CD1c-positive myeloid dendritic cell (primary cell): ENCODE measurements around the gene DMD.

Experiments
- DNase-seq: peaks from one replicate; pipeline ENCODE4 v3.0.0-alpha.2; 2016; ENCODE audit errors: extremely low spot score

Gene DMD

DNA sequence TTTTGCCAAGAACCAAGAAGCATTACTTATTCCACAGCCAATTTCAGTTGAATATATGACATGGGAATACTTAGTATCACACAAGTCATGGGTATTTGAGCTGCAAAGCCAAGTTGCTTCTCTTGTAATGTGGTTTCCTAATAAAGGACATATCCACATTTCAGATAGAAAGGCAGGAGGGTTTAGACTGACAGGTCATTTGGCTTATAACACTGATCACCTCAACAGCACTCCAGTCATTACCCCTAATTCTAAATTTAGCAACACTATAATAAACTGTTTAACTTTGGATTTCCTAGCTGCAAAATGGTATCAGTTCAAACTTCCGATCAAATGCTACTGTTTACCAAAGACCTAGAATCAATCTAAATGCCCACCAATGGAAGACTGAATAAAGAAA, 2025.5 kb downstream of the DMD start:
- DNase-seq, result no peak

GRCh38 chrX:31181377-31182000, 2029.9 kb downstream of the DMD start:
- DNase-seq, result no peak

- DNase-seq, result no peak
Measured at GRCh38 chrX:31179203-31179602, 2032.1 kb downstream of the DMD start.

- DNase-seq, result no peak
Measured at GRCh38 chrX:31178769-31179125, 2032.6 kb downstream of the DMD start.

DNA sequence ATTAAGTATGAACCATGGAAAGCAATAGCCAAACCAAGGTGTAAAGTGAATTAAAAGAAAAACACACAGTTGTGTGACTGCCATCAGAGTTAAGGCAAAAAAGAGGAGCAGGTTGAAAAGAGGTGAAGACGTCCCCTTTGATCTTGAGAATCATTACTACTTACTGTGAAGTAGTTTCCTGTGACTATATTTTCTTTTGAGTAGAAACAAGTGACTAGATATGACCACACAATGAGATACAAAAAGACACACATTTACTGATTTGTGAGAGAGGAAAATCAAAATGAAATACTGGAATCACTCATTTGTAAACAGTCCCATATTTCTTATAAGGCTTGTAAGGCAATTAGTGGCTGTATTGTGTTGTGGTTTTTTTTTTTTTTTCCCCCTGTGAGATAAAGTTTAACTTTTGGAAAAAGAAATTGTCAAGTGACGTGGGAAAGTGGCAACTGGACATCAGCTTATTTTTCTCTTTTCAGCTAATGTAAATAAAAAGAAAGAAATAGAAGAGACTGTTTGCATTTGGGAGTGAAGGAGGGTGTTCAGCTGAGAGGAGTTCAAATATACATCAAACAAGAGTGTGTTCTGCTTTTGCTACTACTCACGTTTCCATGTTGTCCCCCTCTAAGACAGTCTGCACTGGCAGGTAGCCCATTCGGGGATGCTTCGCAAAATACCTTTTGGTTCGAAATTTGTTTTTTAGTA, 2033.1 kb downstream of the DMD start:
- DNase-seq, result no peak

DNA sequence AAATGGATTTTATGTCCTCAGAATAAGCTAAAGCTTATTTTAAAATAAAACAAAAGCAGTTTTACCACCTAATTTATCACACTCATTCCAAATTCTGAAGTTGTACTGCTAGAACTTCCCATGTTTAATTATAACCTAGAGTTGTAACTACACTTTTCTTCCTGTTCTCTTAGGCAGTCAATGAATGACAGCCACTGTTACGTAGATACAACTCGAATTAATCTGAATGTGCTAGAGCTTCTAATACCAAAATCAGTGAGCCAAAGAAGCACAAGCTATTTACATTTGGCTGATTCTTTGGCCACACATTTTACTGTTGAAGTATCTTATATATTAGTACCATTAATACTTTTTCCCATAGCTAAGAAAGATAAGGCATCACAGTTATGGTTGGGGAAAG, 2040.6 kb downstream of the DMD start:
- DNase-seq, result no peak

DNA sequence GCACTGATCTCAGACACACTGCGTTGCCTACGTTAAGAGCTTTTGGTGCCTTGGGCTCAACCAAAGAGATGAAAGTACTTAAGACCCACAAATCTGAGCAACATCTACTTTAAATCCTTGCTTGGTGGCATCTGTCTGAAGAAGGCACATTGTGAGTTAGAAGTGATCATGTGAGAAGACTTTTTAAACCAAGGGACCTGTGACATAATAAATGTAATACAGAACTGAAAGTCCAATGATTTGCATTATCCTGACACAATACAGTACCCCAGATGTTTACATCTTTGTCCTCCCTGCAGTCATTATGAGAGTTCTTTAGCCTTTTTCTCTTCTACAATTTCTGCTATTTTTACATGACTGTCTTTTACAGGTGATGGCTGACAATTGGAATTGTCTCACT, 2042.8 kb downstream of the DMD start:
- no peak for DNase-seq

DNA sequence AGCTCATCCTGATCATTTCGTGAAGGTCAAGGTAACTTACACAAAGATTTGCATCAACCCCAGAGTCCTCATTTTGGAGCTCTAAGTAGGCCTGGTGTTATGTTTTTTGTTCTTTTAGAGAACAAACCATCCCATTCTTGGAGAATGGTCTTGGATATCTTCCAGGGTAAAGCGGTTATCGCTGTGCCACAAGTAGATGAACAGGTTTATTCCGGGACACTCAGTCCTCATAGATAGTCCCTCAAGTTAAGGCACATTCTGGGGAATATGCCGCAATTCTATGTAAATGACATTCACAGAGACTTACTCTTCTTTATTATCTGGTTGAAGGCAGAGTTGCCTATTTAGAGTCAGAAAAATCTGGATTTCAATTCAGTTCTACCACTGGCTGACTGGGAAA, 2044.5 kb downstream of the DMD start:
- no peak for DNase-seq

GRCh38 chrX:31166416-31166815, 2044.9 kb downstream of the DMD start:
- DNase-seq, result no peak

DNA sequence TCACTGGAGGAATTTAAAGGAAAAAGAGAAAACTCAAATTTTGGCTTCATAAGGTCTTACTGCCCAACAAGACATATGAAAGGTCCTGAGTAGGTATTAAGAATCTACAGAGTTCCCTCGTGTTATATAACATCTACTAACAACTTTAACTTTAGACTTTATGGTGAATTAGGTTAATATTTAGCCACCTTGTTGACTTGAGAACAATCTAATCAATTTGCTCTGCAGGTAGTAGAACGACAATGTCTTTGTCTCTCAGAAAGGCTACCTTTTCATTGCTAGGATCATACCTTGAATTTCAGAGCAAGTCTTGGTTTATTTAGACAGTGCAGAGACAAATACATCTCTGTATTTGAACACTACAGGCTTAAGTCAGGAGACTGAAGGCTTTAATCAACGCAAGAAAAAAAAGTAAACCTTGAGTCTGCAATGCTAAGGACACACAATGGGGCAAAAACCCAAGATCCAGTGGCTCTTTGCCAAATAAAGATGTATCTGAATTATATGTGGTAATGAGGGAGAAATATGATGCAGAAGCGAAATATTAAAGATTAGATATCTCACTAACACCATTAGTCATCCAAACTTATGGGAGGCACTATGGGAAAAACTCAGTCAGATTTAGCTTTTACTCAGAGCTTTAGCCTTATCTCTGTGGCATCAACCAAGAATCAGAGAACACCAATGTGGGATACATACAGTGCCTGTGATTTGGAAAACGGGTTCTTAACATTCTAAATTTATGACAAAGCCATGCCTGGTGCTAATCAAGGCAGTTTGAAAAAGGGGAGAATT, 2045.9 kb downstream of the DMD start:
- no peak for DNase-seq

- no peak for DNase-seq
Measured at GRCh38 chrX:31154946-31155345, 2056.4 kb downstream of the DMD start.

- DNase-seq, result no peak
Measured at GRCh38 chrX:31153475-31154047, 2057.8 kb downstream of the DMD start.

DNA sequence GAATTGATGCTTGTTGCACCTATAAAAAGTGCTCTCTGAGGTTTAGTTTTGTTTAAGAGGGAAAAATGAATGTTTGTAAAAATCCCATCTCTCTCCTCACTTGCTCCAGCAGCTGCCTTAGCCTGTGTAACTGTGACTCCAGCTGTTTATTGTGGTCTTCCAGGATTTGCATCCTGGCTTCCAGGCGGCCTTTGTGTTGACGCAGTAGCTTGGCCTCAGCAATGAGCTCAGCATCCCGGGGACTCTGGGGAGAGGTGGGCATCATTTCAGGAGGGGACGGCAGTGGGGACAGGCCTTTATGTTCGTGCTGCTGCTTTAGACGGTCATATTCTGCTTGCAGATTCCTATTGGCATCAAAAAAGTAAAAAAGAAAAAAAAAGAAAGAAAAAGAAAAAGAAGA, 2064.2 kb downstream of the DMD start:
- DNase-seq, result no peak

DNA sequence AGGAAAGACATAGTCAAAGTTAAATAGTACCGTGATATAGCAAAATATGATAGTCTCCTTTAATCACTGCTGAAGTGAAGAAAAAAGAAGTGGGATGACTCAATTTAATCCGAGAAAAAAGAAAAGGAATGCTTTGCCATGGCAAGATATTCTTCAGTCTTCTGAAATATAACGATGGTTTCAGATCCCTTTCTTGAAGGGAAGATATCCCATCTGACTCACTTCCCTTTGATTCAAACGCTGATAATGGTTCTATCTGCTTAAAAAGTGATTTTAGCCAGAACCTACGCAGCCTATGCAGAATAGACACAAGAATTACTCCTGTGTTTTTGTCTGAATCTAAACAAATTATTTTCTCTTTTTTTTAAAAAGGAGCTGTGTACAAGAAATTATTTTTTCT, 2071.4 kb downstream of the DMD start:
- peak; percentile 66 for DNase-seq

DNA sequence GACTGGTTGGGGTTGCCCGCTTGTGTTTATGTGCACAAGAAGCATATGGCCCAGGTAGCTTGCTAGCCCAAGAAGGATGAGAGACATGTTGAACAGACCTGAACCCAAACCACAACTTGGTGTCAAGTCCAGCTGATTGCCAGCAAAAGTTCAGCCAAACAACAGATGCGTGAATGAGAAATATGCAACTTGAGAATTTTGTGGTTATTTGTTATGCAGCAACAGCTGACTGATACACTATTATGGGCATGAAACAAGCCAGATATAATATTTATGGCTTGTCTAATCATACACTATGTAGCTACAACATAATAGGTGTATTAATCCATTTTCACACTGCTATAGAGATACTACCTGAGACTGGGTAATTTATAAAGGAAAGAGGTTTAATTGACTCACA, 2073.2 kb downstream of the DMD start:
- DNase-seq, result no peak

GRCh38 chrX:31136144-31136611, 2075.2 kb downstream of the DMD start:
- peak; percentile 26 for DNase-seq

GRCh38 chrX:31132821-31133241, 2078.5 kb downstream of the DMD start:
- no peak for DNase-seq

- DNase-seq, result no peak
Measured at GRCh38 chrX:31130457-31131220, 2080.7 kb downstream of the DMD start.

- DNase-seq, result peak; percentile 2
Measured at GRCh38 chrX:31128855-31129254, 2082.5 kb downstream of the DMD start.

DNA sequence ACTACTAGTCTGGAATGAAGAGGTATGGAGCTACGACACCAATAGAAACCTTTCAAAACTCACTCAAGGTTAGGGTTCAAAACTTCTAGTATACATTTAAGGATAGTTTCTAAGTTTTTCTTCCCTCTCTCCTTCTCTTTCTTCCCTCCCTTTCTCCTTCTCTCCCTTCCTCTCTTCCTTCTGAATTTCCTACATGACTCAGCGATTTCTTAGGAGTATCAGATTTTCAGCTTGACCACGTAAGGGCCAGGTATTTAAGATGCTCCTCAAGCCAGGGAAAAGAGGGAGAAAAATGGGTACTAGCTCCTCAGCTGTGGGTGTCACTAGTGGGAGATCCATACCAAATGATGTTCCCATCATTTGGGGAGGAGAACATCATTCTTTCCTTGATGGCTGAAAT, 2083.6 kb downstream of the DMD start:
- DNase-seq, result no peak

- DNase-seq, result no peak
Measured at GRCh38 chrX:31126205-31126604, 2085.1 kb downstream of the DMD start.

DNA sequence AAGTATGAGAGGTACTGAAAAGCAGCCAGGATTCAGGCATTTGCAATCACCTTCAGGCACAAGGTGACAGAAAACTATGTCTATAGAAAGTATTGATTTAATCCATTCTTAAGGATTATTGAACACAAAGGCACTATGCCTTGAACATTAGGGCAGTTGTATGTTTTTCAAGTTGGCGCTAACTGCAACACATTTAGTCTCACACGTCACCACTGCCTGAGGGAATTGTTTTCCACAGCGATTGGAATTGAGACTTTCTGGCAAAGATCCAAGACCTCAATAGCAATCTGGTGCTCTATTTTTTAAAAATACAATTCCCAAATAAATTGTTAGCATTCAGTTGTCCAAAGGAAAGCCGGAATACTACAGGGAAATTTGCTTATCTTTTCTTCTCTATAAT, 2086.8 kb downstream of the DMD start:
- DNase-seq, result no peak
